HepG2 (cell line): ENCODE results near the gene MORC3. TPM values are rescaled to one million over a fixed set of nuclear protein-coding genes. Genes with fewer than 3 reads are reported as not detected.

Experiments used
- ATAC-seq: fragments of 200-7000 bp; cut with Tn5 transposase; 3 replicates; pipeline ENCODE4 v1.9.1; 2020; ENCODE audit warnings: mild to moderate bottlenecking, moderate library complexity
- BruUV-seq: library from RNA; stranded (reverse); fragments of 400-500 nt; replicated peaks from 2 replicates; lab custom pipeline; 2021; lab: Mats Ljungman, UMichigan
- CTCF ChIA-PET: fragments of 300-600 bp; formaldehyde crosslinking; extraction: SDS; loops from one replicate; lab custom pipeline; 2021; ENCODE audit warnings: low total read pairs, inconsistent platforms, low intra/inter-chr PET ratio; lab: Yijun Ruan, JAX
- POLR2A ChIA-PET: fragments of 350-600 bp; sonication (Branson Sonifier 250); formaldehyde crosslinking; loops from one replicate; lab custom pipeline; 2020; ENCODE audit warnings: antibody characterized with exemption, inconsistent platforms; lab: Yijun Ruan, JAX
- DNase-seq: peaks from one replicate; pipeline ENCODE4 v3.0.0-alpha.2; 2015; ENCODE audit warnings: low spot score
- FAIRE-seq: peaks from 3 replicates; lab custom pipeline; 2011; peaks lifted over from hg19 to GRCh38; lab: Jason Lieb, UNC
- H2AFZ ChIP-seq: one replicate; pipeline ENCODE4 v1.6.1; 2011; ENCODE audit warnings: low read length, inconsistent platforms
- H3K27ac ChIP-seq: fragments of 300-600 bp; 3 replicates; pipeline ENCODE4 v1.8.0; 2011; ENCODE audit warnings: mixed run types, mild to moderate bottlenecking, mixed read lengths, low read length, inconsistent platforms; ENCODE audit not compliant: insufficient read depth; ENCODE audit errors: extremely low read length
- H3K27me3 ChIP-seq, 2 experiments: fragments of 200-600 bp in 1 of 2; 2 replicates in 1 of 2; 3 replicates in 1 of 2; pipeline versions ENCODE4 v1.6.0 to v1.8.0; 2011; ENCODE audit warnings: low read length in 2 of 2, mild to moderate bottlenecking in 2 of 2, moderate library complexity in 2 of 2, inconsistent platforms in 1 of 2; ENCODE audit not compliant: insufficient read depth in 2 of 2, control insufficient read depth in 1 of 2
- H3K36me3 ChIP-seq, 2 experiments: fragments of 200-600 bp in 1 of 2; replicated peaks in 1 of 2; 2 replicates in 1 of 2; 3 replicates in 1 of 2; pipeline versions ENCODE4 v1.5.1 to v1.8.0; 2011; ENCODE audit warnings: low read length in 2 of 2, inconsistent platforms in 1 of 2; ENCODE audit not compliant: insufficient read depth in 2 of 2, control insufficient read depth in 1 of 2
- H3K4me1 ChIP-seq: 2 replicates; pipeline ENCODE4 v1.5.1; 2012; ENCODE audit warnings: low read length, inconsistent platforms; ENCODE audit not compliant: insufficient read depth
- H3K4me2 ChIP-seq: 2 replicates; pipeline ENCODE4 v1.6.0; 2011; ENCODE audit warnings: low read depth, low read length, inconsistent platforms
- H3K4me3 ChIP-seq, 3 experiments: fragments of 200-600 bp in 1 of 3; sonication (generic), shearing (Covaris generic) in 1 of 3; replicated peaks in 1 of 3; 2 replicates each; pipeline ENCODE4 v1.5.1; 2011 to 2016; ENCODE audit warnings: low read length in 3 of 3, inconsistent platforms in 2 of 3, low read depth in 2 of 3, mild to moderate bottlenecking in 2 of 3, control low read depth in 1 of 3, mixed read lengths in 1 of 3; ENCODE audit not compliant: insufficient read depth in 1 of 3
- H3K79me2 ChIP-seq: one replicate; pipeline ENCODE4 v1.6.1; 2011; ENCODE audit warnings: low read length, inconsistent platforms; ENCODE audit not compliant: insufficient read depth
- H3K9ac ChIP-seq: 2 replicates; pipeline ENCODE4 v1.6.0; 2011; ENCODE audit warnings: mild to moderate bottlenecking, low read depth, low read length, inconsistent platforms; ENCODE audit not compliant: insufficient read depth
- H3K9me3 ChIP-seq: 2 replicates; pipeline ENCODE4 v1.5.1; 2012; ENCODE audit warnings: mild to moderate bottlenecking, low read length
- H4K20me1 ChIP-seq: 2 replicates; pipeline ENCODE4 v1.6.0; 2011; ENCODE audit warnings: inconsistent platforms, mild to moderate bottlenecking, low read length, moderate library complexity; ENCODE audit not compliant: insufficient read depth
- GABPA ChIP-seq, 2 experiments: IDR thresholded peaks; 2 replicates each; pipeline ENCODE4 v1.6.1; 2011 to 2016; ENCODE audit warnings: low read depth in 2 of 2, low read length in 1 of 2, missing biosample characterization in 1 of 2, missing genetic modification characterization in 1 of 2
- KMT2B ChIP-seq: IDR thresholded peaks from 2 replicates; pipeline ENCODE4 v1.6.1; 2016; ENCODE audit warnings: missing genetic modification reagents, missing compliant biosample characterization
- NR2F2 ChIP-seq: IDR thresholded peaks from 2 replicates; pipeline ENCODE4 v1.6.1; 2012; ENCODE audit warnings: low read depth, inconsistent platforms, borderline replicate concordance
- ZKSCAN5 ChIP-seq: sonication (generic); formaldehyde crosslinking; IDR thresholded peaks from 2 replicates; pipeline ENCODE4 v1.5.1; 2020; ENCODE audit warnings: mild to moderate bottlenecking, missing genetic modification reagents
- ZNF235 ChIP-seq: sonication (generic); formaldehyde crosslinking; IDR thresholded peaks from 2 replicates; pipeline ENCODE4 v1.8.1; 2023; ENCODE audit warnings: mild to moderate bottlenecking, missing genetic modification reagents, borderline replicate concordance
- ZNF510 ChIP-seq: sonication (generic); formaldehyde crosslinking; IDR thresholded peaks from 2 replicates; pipeline ENCODE4 v1.4.0; 2020; ENCODE audit warnings: low read depth, mild to moderate bottlenecking, missing genetic modification reagents
- ZNF614 ChIP-seq: IDR thresholded peaks from 2 replicates; pipeline ENCODE4 v1.6.1; 2018; ENCODE audit warnings: missing biosample characterization, missing genetic modification reagents, inconsistent platforms, borderline replicate concordance
- ZNF660 ChIP-seq: sonication (generic); formaldehyde crosslinking; IDR thresholded peaks from 2 replicates; pipeline ENCODE4 v1.5.1; 2020; ENCODE audit warnings: mild to moderate bottlenecking, low read depth, missing genetic modification reagents, borderline replicate concordance
- ZNF792 ChIP-seq: IDR thresholded peaks from 2 replicates; pipeline ENCODE4 v1.6.1; 2016
- ZZZ3 ChIP-seq: sonication (generic); formaldehyde crosslinking; IDR thresholded peaks from 2 replicates; pipeline ENCODE4 v1.4.0; 2020; ENCODE audit warnings: missing genetic modification reagents, mild to moderate bottlenecking, borderline replicate concordance
- WGBS: methylation state at CpG from one replicate; pipeline ENCODE4 v1.1.6; 2017; ENCODE audit warnings: low lambda C conversion rate; 5-methylcytosine and 5-hydroxymethylcytosine counted together
- in situ Hi-C: cut with HindIII; loops from 2 replicates; pipeline ENCODE4 v1.10.0; 2017; ENCODE audit warnings: low pct_unique_long_range_greater_than_20kb; ENCODE audit not compliant: extremely low pct_ligation_motif_present
- intact Hi-C: fragments of 100-400 bp; cut with micrococcal nuclease; formaldehyde crosslinking; loops from one replicate; pipeline ENCODE4 v1.10.0; 2022; ENCODE audit not compliant: unreplicated experiment
- polyA plus RNA-seq, 8 experiments: library from polyadenylated mRNA; depleted of rRNA in 3 of 8; stranded (reverse) in 7 of 8; unstranded in 1 of 8; fragments of >200 nt; fragmentation: Illumina TruSeq in 4 of 8; extraction: Trizol in 4 of 8; gene quantifications; 2 replicates each; pipeline versions ENCODE4 v1.2.1 to v1.2.3, GENCODE V29; 2011 to 2016; ENCODE audit warnings: low read depth in 4 of 8, missing spikeins in 1 of 8, mixed read lengths in 1 of 8; ENCODE audit not compliant: insufficient read depth in 1 of 8
- total RNA-seq, 5 experiments: library from RNA; depleted of rRNA; stranded (reverse); fragments of >200 nt; fragmentation: Illumina TruSeq; extraction: Trizol; gene quantifications; 2 replicates each; pipeline ENCODE4 v1.2.3, GENCODE V29; 2016; ENCODE audit warnings: low read depth in 1 of 5
- TF ChIP-seq, protein P1 (sequence below): IDR thresholded peaks from 2 replicates; pipeline ENCODE4 v1.6.1; 2016
- TF ChIP-seq, protein P2 (sequence below): sonication (generic); formaldehyde crosslinking; IDR thresholded peaks from 2 replicates; pipeline ENCODE4 v1.5.1; 2020; ENCODE audit warnings: missing genetic modification reagents, mild to moderate bottlenecking, borderline replicate concordance
- TF ChIP-seq, protein P3 (sequence below): sonication (generic); formaldehyde crosslinking; IDR thresholded peaks from 2 replicates; pipeline ENCODE4 v1.5.0; 2020; ENCODE audit warnings: missing genetic modification reagents, mild to moderate bottlenecking, borderline replicate concordance

Gene MORC3
- total and polyA plus RNA-seq, 2 of the 13 experiments (the other 11 are each of a cell fraction or from before 2014, with no cell fraction given) = 12.9 to 19.5 TPM

DNA sequence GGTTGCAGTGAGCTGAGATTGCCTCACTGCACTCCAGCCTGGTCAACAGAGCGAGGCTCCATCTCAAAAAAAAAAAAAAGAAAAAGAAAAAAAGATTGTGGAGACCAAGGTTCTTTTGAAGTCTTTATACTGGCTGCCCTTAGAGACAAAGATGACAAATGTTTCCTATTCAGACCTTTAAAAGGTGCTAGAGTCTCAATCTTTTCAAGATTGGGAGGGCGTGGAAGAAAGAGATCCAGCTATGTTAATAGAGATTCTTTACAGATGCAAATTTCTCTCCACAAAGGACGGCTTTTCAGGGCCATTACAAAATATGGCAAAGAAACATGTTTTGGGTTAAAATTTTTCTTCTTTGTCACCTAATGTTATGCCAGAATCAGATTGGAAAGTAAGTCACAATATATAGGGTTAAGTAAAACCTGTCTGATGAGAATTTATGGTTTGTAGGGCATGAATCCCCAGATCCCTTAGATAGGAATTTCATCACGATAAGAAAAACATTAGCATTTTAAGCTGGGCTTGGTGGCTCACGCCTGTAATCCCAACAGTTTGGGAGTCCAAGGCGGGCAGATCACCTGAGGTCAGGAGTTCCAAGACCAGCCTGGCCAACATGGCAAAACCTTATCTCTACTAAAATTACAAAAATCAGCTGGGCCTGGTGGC is 13.0 kb upstream of the MORC3 start:
- TF ChIP-seq GABPA (IDR thresholded peaks at IDR 0.05; ENCODE audit: low read depth, low read length) (no peak), GABPA (CRISPR knock-in tag; IDR thresholded peaks at IDR 0.05; ENCODE audit: low read depth) (no peak), ZNF510 (no peak), ZNF235 (CRISPR knock-in tag) (no peak), NR2F2 (no peak), ZNF660 (CRISPR knock-in tag) (no peak), KMT2B (CRISPR knock-in tag) (no peak), ZNF792 (CRISPR knock-in tag) (no peak), ZKSCAN5 (no peak), ZZZ3 (no peak), ZNF614 (CRISPR knock-in tag) (no peak)
- TF ChIP-seq, protein P1, sequence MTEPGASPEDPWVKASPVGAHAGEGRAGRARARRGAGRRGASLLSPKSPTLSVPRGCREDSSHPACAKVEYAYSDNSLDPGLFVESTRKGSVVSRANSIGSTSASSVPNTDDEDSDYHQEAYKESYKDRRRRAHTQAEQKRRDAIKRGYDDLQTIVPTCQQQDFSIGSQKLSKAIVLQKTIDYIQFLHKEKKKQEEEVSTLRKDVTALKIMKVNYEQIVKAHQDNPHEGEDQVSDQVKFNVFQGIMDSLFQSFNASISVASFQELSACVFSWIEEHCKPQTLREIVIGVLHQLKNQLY (CRISPR knock-in tag) = no peak
- TF ChIP-seq, protein P2, sequence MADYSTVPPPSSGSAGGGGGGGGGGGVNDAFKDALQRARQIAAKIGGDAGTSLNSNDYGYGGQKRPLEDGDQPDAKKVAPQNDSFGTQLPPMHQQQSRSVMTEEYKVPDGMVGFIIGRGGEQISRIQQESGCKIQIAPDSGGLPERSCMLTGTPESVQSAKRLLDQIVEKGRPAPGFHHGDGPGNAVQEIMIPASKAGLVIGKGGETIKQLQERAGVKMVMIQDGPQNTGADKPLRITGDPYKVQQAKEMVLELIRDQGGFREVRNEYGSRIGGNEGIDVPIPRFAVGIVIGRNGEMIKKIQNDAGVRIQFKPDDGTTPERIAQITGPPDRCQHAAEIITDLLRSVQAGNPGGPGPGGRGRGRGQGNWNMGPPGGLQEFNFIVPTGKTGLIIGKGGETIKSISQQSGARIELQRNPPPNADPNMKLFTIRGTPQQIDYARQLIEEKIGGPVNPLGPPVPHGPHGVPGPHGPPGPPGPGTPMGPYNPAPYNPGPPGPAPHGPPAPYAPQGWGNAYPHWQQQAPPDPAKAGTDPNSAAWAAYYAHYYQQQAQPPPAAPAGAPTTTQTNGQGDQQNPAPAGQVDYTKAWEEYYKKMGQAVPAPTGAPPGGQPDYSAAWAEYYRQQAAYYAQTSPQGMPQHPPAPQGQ (CRISPR knock-in tag) = no peak
- TF ChIP-seq, protein P3, sequence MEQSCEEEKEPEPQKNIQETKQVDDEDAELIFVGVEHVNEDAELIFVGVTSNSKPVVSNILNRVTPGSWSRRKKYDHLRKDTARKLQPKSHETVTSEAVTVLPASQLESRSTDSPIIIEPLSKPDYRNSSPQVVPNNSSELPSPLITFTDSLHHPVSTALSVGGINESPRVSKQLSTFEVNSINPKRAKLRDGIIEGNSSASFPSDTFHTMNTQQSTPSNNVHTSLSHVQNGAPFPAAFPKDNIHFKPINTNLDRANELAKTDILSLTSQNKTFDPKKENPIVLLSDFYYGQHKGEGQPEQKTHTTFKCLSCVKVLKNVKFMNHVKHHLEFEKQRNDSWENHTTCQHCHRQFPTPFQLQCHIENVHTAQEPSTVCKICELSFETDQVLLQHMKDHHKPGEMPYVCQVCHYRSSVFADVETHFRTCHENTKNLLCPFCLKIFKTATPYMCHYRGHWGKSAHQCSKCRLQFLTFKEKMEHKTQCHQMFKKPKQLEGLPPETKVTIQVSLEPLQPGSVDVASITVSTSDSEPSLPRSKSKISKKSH = no peak
- BruUV-seq = no TSS peak
- no peak for DNase-seq
- peaks cover 7% of the 10 kb centered on the region for H3K9me3 ChIP-seq
- ATAC-seq = no peak
- FAIRE-seq = no peak
- no peak overlapping the region for H3K9ac ChIP-seq
- no peaks in the 10 kb centered on the region for H3K79me2 ChIP-seq
- no peaks in the 10 kb centered on the region for H3K27me3 ChIP-seq
- 67% methylated on average over 6 of the region's 6 CpGs for WGBS
- H3K36me3 ChIP-seq = no peaks in the 10 kb centered on the region
- no peaks in the 10 kb centered on the region for H4K20me1 ChIP-seq
- in situ Hi-C loops (no loop called here), intact Hi-C loops (no loop called here)
- no peak overlapping the region for H3K27ac ChIP-seq
- H2AFZ ChIP-seq = no peak overlapping the region
- no peaks in the 10 kb centered on the region for H3K4me1 ChIP-seq
- H3K4me3 ChIP-seq = no peak overlapping the region
- ChIA-PET CTCF (no interaction called here), POLR2A (interaction anchor here (1.1 kb wide), 1 partner anchor 13 kb away, joined by 3 read pairs; the partner anchor contains the start of gene MORC3)
- no peak overlapping the region for H3K4me2 ChIP-seq
